GM19025 (cell line): Measurements from ENCODE around the gene MED27.

ENCODE experiments used
- ATAC-seq: cut with Tn5 transposase; IDR thresholded peaks from one replicate; pipeline ENCODE4 v1.9.1; 2021; ENCODE audit warnings: mild to moderate bottlenecking, low read depth, moderate library complexity; ENCODE audit not compliant: unreplicated experiment

The MED27 gene

GRCh38 chr9:132002643-132003318 lies 76.9 kb downstream of the MED27 start:
- ATAC-seq = no peak

- ATAC-seq = no peak
Measured at GRCh38 chr9:132001567-132001966, 78.1 kb downstream of the MED27 start.

- no peak for ATAC-seq
Measured at GRCh38 chr9:132000659-132001058, 79.0 kb downstream of the MED27 start.

DNA sequence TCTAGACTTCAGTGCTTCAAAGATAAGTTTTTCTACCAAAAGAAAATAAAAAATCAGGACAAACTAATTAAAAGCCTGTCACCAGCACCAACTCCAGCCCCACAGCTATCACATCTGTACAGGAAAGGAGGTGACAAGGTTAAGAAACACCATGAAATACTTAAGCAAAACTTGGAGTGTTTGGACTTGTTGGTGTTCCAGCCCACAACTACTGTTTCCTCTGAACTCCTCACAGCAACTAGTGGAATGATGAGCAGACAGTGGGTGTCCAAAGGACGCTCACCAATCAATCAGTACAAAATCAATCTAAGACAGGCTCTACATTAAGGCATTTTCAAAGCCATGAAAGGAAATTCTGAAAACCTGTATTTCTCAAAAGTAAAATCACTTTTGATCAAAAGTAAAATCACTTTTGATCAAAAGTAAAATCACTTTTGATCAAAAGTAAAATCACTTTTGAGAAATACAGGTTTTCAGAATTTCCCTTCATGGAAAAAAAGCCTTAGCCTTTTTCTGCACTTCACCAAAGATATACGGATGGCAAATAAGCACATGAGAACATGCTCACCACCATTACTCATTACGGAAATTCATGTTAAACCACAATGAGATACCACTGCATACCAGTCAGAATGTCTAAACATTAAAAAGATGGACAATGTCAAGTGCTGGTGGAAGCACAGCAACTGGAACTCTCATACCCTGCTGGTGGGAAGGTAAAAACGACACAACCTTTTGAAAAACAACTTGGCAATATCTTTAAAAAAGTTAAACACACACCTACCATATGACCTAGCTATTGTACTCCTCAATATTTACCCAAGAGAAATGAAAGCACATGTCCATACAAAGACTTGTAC lies 79.7 kb downstream of the MED27 start:
- no peak for ATAC-seq

GRCh38 chr9:131997779-131998178 lies 81.9 kb downstream of the MED27 start:
- ATAC-seq = no peak

DNA sequence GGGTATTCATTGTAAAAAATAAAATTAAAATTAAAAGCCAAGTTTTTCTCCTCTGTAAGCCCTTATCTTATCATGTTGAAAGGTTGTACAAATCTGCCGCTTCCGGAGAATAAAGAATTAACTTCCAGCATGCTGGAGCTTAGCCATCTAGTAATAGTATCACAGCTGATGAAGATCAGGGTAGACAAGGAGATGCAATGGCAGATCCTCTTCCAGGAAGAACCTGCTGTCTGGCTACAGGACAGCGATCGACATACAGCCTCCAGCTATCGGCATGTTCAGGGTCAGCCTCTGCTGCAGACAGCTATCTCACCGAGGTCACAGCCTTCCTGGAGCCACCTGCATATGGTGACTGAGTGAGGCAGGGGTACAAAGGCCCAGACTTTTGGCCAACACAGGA lies 82.6 kb downstream of the MED27 start:
- ATAC-seq = no peak

DNA sequence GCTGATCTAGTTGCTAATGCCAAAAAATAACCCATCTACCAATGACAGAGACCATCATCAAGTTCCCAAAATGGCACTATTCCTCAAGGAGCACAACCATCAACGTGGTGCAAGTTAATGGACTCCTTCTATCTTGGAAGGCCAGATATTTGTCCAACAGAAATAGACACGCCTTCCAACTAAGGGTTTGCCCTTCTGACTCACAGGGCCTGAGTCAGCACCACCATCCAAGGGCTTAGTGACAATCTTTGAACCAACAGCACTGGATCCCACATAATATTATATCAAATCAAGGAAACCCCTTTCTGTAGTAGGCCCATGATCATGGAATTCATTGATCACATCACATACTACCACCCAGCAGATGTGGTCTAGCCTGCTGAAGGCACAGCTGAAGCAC lies 84.3 kb downstream of the MED27 start:
- ATAC-seq = no peak

GRCh38 chr9:131994364-131995125 lies 85.1 kb downstream of the MED27 start:
- no peak for ATAC-seq

- ATAC-seq = no peak
Measured at GRCh38 chr9:131992906-131993657, 86.6 kb downstream of the MED27 start.

- ATAC-seq = no peak
Measured at GRCh38 chr9:131987232-131987631, 92.4 kb downstream of the MED27 start.

GRCh38 chr9:131986576-131986975 lies 93.1 kb downstream of the MED27 start:
- ATAC-seq = no peak

DNA sequence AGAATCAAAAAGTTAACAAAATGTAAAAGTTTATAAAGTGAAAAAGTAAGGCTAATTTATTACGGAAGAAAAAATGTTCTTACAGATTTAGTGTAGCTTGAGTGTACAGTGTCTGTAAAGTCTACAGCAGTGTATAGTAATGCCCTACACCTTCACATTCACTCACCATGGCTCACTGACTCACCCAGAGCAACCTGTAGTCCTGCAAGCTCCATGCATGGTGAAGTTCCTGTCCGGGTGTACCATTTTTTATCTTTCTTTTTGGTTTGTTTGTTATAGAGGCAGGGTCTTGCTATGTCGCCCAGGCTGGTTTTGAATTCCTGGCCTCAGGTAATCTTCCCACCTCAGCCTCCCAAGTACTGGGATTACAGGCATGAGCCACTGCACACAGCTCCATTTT lies 93.6 kb downstream of the MED27 start:
- no peak for ATAC-seq

GRCh38 chr9:131984564-131984963 lies 95.1 kb downstream of the MED27 start:
- no peak for ATAC-seq

GRCh38 chr9:131982671-131983239 lies 96.9 kb downstream of the MED27 start:
- peak; percentile 70 for ATAC-seq

DNA sequence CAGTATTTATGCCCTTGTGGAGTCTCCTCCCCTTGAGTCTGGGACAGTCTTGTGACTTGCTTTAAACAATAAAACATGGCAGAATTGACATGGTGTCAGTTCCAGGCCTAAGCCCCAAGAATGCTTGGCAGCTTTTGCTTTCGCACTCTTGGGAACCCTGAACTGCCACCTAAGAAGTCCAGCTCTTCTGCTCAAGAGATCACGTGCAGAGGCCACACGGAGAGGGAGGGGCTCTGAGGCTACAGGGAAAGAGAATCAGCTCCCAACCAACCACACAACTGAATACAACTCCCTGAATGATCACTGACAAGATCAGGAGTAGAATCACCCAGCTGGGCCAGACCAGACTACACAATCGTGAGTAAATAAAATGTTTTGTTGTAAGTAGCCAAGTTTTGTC lies 97.6 kb downstream of the MED27 start:
- ATAC-seq = no peak

- no peak for ATAC-seq
Measured at GRCh38 chr9:131981116-131981776, 98.4 kb downstream of the MED27 start.

- ATAC-seq = no peak
Measured at GRCh38 chr9:131980267-131981016, 99.2 kb downstream of the MED27 start.

DNA sequence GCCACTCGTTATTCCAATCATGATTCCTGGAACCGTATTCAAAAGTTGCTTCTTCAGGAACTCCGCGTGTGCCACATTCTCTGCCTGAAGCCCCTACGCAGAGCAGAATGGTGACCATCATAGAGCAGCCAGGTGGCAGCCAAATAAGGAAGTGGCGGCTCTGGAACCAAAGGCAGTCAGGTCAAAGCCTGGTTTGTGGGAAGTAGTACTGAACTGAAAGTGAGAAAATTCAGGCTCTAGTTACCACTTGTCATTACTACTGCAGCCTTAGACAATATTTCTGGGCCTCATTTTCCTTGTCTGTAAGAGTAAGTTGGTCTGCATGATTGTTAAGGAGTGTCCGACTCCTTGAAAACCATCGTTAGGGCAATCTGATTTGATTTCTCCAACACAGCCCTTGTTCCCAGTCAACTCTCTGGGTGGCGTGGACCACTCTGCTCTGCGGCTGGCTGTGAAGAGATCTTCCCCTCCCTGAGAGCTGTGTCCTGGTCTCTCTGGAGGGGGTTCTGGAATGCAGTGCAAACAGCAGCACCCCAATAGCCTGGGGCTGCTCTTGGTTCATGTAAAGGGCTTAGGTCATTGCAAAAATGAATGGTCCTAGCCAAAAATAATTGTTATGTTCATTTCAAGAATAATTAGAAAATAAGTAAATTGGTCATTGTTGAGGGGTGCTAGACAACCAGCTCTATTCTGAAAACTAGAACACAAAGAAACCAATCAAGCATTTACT lies 102.4 kb downstream of the MED27 start:
- no peak for ATAC-seq
